OCI-LY7 (cell line): ENCODE results near the gene ZNF35. TPM values are rescaled to one million over a fixed set of nuclear protein-coding genes. Genes with fewer than 3 reads are reported as not detected.
"Not testable (repeated sequence)": the region's sequence is repeated elsewhere in the genome, so short reads cannot be mapped to it uniquely, and the experiment has no call there.

Source experiments
- BruUV-seq: library from RNA; stranded (reverse); fragments of 400-500 nt; replicated peaks from 2 replicates; lab custom pipeline; 2021; lab: Mats Ljungman, UMichigan
- CTCF ChIA-PET: fragments of 300-600 bp; sonication (Branson Sonifier 250); formaldehyde crosslinking; loops from one replicate; lab custom pipeline; 2022; ENCODE audit warnings: antibody characterized with exemption; ENCODE audit not compliant: unreplicated experiment; lab: Charles Lee
- POLR2A ChIA-PET: fragments of 300-600 bp; sonication (Branson Sonifier 250); formaldehyde crosslinking; loops from one replicate; lab custom pipeline; 2022; ENCODE audit warnings: antibody characterized with exemption; lab: Charles Lee
- DNase-seq: peaks from one replicate; pipeline ENCODE4 v3.0.0-alpha.2; 2015; ENCODE audit warnings: low spot score
- H2AFZ ChIP-seq: fragments of 200-600 bp; sonication (generic), shearing (Covaris generic); 2 replicates; pipeline ENCODE4 v1.6.1; 2014; ENCODE audit warnings: mild to moderate bottlenecking, antibody characterized with exemption, low read length, moderate library complexity
- H3K27ac ChIP-seq: fragments of 200-600 bp; sonication (generic); 2 replicates; pipeline ENCODE4 v1.5.1; 2014; ENCODE audit warnings: mixed run types, low read depth, mild to moderate bottlenecking, moderate library complexity, low read length, inconsistent platforms; ENCODE audit not compliant: poor library complexity, severe bottlenecking
- H3K36me3 ChIP-seq: fragments of 200-600 bp; sonication (generic); 2 replicates; pipeline ENCODE4 v1.6.1; 2014; ENCODE audit warnings: mild to moderate bottlenecking, antibody characterized with exemption, low read length, moderate library complexity, mixed read lengths; ENCODE audit not compliant: insufficient read depth
- H3K4me1 ChIP-seq: fragments of 200-600 bp; sonication (generic); 2 replicates; pipeline ENCODE4 v1.5.1; 2014; ENCODE audit warnings: mild to moderate bottlenecking, low read length; ENCODE audit not compliant: insufficient read depth, poor library complexity, severe bottlenecking
- H3K4me2 ChIP-seq: fragments of 200-600 bp; sonication (generic); 2 replicates; pipeline ENCODE4 v1.6.1; 2014; ENCODE audit warnings: mild to moderate bottlenecking, low read length
- H3K4me3 ChIP-seq: fragments of 200-600 bp; sonication (generic); 2 replicates; pipeline ENCODE4 v1.5.1; 2014; ENCODE audit warnings: mild to moderate bottlenecking, low read depth, low read length; ENCODE audit not compliant: poor library complexity, severe bottlenecking
- H3K79me2 ChIP-seq: fragments of 200-600 bp; sonication (generic); 2 replicates; pipeline ENCODE4 v1.6.1; 2016; ENCODE audit warnings: low read depth, mild to moderate bottlenecking, low read length, moderate library complexity, mixed read lengths; ENCODE audit not compliant: insufficient read depth
- H3K9me2 ChIP-seq: fragments of 200-600 bp; sonication (generic); 2 replicates; pipeline ENCODE4 v1.6.1; 2016; ENCODE audit warnings: mild to moderate bottlenecking, low read length, mixed read lengths; ENCODE audit not compliant: insufficient read depth
- H3K9me3 ChIP-seq: fragments of 200-600 bp; sonication (generic); 2 replicates; pipeline ENCODE4 v1.6.1; 2014; ENCODE audit warnings: mild to moderate bottlenecking, mixed run types, low read length, mixed read lengths
- H4K20me1 ChIP-seq: fragments of 200-600 bp; sonication (generic); 2 replicates; pipeline ENCODE4 v1.6.1; 2014; ENCODE audit warnings: mild to moderate bottlenecking, antibody characterized with exemption, low read length, moderate library complexity, mixed read lengths; ENCODE audit not compliant: insufficient read depth
- CTCF ChIP-seq: fragments of 200-600 bp; sonication (generic); conservative IDR thresholded peaks from 2 replicates; pipeline ENCODE4 v1.5.1; 2014; ENCODE audit warnings: mild to moderate bottlenecking, antibody characterized with exemption, low read length, moderate library complexity, mixed read lengths
- EZH2phosphoT487 ChIP-seq: fragments of 200-600 bp; sonication (generic); IDR thresholded peaks from 2 replicates; pipeline ENCODE4 v1.6.1; 2018; ENCODE audit warnings: low read depth, borderline replicate concordance, mild to moderate bottlenecking, mixed run types, antibody characterized with exemption, low read length, moderate library complexity, mixed read lengths
- intact Hi-C: fragments of 100-400 bp; cut with micrococcal nuclease; formaldehyde crosslinking; loops from one replicate; pipeline ENCODE4 v1.10.0; 2022; ENCODE audit not compliant: unreplicated experiment
- total RNA-seq, 2 experiments: library from RNA; depleted of rRNA in 1 of 2; stranded (reverse); fragments of >200 nt in 1 of 2; shearing (Covaris generic) in 1 of 2; gene quantifications; 2 replicates each; pipeline ENCODE4 v1.2.3, GENCODE V29; 2014 to 2022

Gene ZNF35
- total RNA-seq, 2 experiments from 2014 or later = 8.6 to 9.0 TPM

GRCh38 chr3:44665173-44665572 lies 16.6 kb downstream of the ZNF35 start:
- Histone ChIP-seq H2AFZ (no peak overlapping the region), H4K20me1 (no peaks in the 10 kb centered on the region), H3K36me3 (peaks cover 13% of the 10 kb centered on the region), H3K9me3 (no peaks in the 10 kb centered on the region), H3K4me2 (no peak overlapping the region), H3K9me2 (no peaks in the 10 kb centered on the region), H3K27ac (no peak overlapping the region), H3K4me3 (no peak overlapping the region), H3K79me2 (no peaks in the 10 kb centered on the region), H3K4me1 (no peaks in the 10 kb centered on the region)
- intact Hi-C loops = no loop called here
- DNase-seq = no peak
- POLR2A ChIA-PET = no interaction called here
- TF ChIP-seq CTCF = no peak
- TF ChIP-seq EZH2phosphoT487 = no peak
- CTCF ChIA-PET = interaction anchor here (0.6 kb wide), 1 partner anchor 46 kb away, joined by 3 read pairs; no protein-coding TSS in a partner anchor
- no TSS peak for BruUV-seq

GRCh38 chr3:44666346-44666745 lies 17.8 kb downstream of the ZNF35 start:
- no TSS peak for BruUV-seq
- no peaks in the 10 kb centered on the region for H3K79me2 ChIP-seq
- no peak overlapping the region for H3K4me2 ChIP-seq
- TF ChIP-seq CTCF = no peak
- no peak for TF ChIP-seq EZH2phosphoT487
- POLR2A ChIA-PET = no interaction called here
- peaks cover under 1% of the 10 kb centered on the region; the same call in 1 of the 2 replicates for H3K36me3 ChIP-seq
- no peaks in the 10 kb centered on the region for H3K9me3 ChIP-seq
- no peaks in the 10 kb centered on the region for H3K9me2 ChIP-seq
- no peaks in the 10 kb centered on the region for H4K20me1 ChIP-seq
- H3K27ac ChIP-seq = no peak overlapping the region
- no peak for DNase-seq
- CTCF ChIA-PET = no interaction called here
- no peak overlapping the region for H3K4me3 ChIP-seq
- intact Hi-C loops = no loop called here
- H3K4me1 ChIP-seq = no peaks in the 10 kb centered on the region
- H2AFZ ChIP-seq = no peak overlapping the region

- Histone ChIP-seq H3K4me1 (no peaks in the 10 kb centered on the region), H3K4me2 (no peak overlapping the region), H3K9me3 (0 out of 2 replicates have a peak, but pooled peaks cover 6% of the 10 kb centered on the region), H3K79me2 (no peaks in the 10 kb centered on the region), H3K9me2 (no peaks in the 10 kb centered on the region), H3K27ac (no peak overlapping the region), H3K4me3 (no peak overlapping the region), H4K20me1 (no peaks in the 10 kb centered on the region), H3K36me3 (no peaks in the 10 kb centered on the region), H2AFZ (no peak overlapping the region)
- BruUV-seq = no TSS peak
- intact Hi-C loops = no loop called here
- DNase-seq = no peak
- CTCF ChIA-PET = no interaction called here
- POLR2A ChIA-PET = no interaction called here
- no peak for TF ChIP-seq EZH2phosphoT487
- no peak for TF ChIP-seq CTCF
Measured at GRCh38 chr3:44669760-44670159, 21.2 kb downstream of the ZNF35 start.

GRCh38 chr3:44673466-44673865 lies 24.9 kb downstream of the ZNF35 start:
- BruUV-seq, DNase-seq, H3K4me3 ChIP-seq, H3K4me2 ChIP-seq, H3K4me1 ChIP-seq, H4K20me1 ChIP-seq, H3K9me3 ChIP-seq, H2AFZ ChIP-seq, intact Hi-C loops, H3K36me3 ChIP-seq, H3K79me2 ChIP-seq, H3K27ac ChIP-seq, CTCF ChIA-PET, H3K9me2 ChIP-seq, POLR2A ChIA-PET: not testable (repeated sequence)
